ENCODE measurements around the gene GLMN.

- TF ChIP-seq CTCF (IDR thresholded peaks at IDR 0.05 in 8 of 11, conservative IDR thresholded peaks at IDR 0.05 in 3 of 11) (no peak), POLR2AphosphoS5 (IDR thresholded peaks at IDR 0.05) (no peak), POLR2A (IDR thresholded peaks at IDR 0.05) (no peak)
Observed at GRCh38 chr1:92230736-92231135, 68.1 kb downstream of the GLMN start.
